Measurements from ENCODE around the gene PHKG2.

The PHKG2 gene

DNA sequence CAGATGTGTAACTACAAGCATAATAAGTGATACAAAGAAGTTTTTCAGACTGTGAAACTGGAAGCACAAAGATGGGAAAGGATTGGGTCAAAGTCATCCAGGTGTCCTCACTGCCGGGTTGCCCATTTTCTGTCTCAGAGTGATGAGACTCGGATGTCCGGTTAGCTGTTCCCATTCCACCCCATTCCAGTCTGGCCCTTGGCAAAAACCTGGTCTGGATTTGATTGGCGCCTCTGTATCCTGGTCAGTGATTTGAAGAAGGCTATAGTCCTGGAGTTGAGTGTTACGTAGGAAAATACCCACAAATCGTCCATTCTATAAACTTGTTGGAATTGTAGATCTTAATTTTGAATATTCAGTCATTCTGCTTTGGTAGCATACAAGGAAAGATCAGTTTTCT lies 19.9 kb upstream of the PHKG2 start:
- no peak overlapping the region for H3K4me3 ChIP-seq (ENCODE audit: low read depth, low read length)
- TF ChIP-seq, protein P1, sequence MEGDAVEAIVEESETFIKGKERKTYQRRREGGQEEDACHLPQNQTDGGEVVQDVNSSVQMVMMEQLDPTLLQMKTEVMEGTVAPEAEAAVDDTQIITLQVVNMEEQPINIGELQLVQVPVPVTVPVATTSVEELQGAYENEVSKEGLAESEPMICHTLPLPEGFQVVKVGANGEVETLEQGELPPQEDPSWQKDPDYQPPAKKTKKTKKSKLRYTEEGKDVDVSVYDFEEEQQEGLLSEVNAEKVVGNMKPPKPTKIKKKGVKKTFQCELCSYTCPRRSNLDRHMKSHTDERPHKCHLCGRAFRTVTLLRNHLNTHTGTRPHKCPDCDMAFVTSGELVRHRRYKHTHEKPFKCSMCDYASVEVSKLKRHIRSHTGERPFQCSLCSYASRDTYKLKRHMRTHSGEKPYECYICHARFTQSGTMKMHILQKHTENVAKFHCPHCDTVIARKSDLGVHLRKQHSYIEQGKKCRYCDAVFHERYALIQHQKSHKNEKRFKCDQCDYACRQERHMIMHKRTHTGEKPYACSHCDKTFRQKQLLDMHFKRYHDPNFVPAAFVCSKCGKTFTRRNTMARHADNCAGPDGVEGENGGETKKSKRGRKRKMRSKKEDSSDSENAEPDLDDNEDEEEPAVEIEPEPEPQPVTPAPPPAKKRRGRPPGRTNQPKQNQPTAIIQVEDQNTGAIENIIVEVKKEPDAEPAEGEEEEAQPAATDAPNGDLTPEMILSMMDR (IDR thresholded peaks at IDR 0.05; ENCODE audit: control insufficient read depth, extremely low read depth, insufficient read depth): no peak
- DNase-seq (ENCODE audit: low read depth): no peak

DNA sequence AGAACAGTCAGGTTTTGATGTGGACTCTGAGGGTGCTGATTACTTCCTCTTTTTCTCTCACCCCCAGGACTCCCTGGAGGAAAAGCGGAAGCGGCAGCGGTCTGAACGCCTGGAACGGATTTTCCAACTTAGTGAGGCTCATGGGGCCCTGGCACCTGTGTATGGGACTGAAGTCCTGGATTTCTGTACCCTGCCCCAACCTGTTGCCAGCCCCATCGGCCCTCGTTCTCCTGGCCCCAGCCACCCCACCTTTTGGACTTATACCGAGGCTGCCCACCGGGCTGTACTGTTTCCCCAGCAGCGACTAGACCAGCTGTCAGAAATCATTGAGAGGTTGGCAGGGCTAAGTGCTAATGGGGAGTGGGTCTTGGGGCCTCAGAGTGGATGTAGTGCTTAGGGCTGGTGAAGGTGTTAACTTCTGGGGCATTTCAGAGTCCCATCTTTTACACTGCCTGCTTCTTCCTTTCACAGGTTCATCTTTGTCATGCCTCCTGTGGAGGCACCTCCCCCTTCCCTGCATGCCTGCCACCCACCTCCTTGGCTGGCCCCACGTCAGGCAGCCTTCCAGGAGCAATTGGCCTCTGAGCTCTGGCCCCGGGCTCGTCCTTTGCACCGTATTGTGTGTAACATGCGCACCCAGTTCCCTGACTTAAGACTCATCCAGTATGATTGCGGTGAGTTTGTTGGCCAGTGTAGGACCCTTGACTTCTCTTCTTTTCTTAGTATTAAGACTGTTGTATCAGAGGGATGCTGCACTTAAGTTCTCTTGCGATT lies 19.1 kb upstream of the PHKG2 start:
- no peak overlapping the region for H3K4me3 ChIP-seq (ENCODE audit: low read depth, low read length)
- TF ChIP-seq, protein P1 (IDR thresholded peaks at IDR 0.05; ENCODE audit: control insufficient read depth, extremely low read depth, insufficient read depth): no peak
- DNase-seq (ENCODE audit: low read depth): no peak

DNA sequence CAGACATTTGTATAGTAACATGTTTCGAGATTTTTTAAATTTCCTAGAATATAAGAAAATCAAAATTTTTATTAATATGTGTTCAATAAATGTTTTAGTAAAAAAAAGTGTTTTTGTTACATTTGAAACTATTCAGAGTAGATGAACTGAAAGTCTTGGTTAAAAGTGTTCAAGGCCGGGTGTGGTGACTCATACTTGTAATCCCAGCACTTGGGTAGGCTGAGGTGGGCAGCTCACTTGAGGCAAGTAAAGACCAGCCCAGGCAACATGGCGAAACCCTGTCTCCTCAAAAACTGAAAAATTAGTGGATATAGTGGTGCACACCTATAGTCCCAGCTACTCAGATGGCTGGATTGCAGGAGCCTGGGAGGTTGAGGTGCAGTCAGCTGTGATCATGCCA lies 16.8 kb upstream of the PHKG2 start:
- no peak overlapping the region for H3K4me3 ChIP-seq (ENCODE audit: low read depth, low read length)
- TF ChIP-seq, protein P1 (IDR thresholded peaks at IDR 0.05; ENCODE audit: control insufficient read depth, extremely low read depth, insufficient read depth): no peak
- DNase-seq (ENCODE audit: low read depth): no peak

DNA sequence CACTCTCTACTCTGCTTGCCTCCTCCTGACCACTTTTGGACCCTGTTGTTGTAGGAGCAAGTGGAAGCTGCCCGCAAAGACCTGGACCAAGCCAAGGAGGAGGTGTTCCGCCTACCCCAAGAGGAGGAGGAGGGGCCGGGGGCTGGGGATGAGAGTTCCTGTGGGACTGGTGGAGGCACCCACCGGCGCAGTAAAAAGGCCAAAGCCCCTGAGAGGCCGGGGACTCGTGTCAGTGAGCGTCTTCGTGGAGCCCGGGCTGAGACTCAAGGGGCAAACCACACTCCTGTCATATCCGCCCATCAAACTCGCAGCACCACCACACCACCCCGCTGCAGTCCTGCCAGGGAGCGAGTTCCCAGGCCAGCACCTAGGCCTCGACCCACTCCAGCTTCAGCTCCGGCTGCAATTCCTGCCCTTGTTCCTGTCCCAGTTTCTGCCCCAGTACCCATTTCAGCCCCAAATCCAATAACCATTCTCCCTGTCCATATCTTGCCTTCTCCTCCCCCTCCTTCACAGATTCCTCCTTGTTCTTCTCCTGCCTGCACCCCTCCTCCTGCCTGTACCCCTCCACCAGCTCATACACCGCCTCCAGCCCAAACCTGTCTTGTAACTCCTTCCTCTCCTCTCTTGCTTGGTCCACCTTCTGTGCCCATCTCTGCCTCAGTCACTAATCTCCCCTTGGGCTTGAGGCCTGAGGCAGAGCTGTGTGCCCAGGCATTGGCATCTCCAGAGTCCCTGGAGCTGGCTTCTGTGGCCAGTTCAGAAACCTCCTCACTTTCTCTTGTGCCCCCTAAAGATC lies 11.0 kb upstream of the PHKG2 start:
- TF ChIP-seq, protein P1 (IDR thresholded peaks at IDR 0.05; ENCODE audit: control insufficient read depth, extremely low read depth, insufficient read depth): no peak
- no peak overlapping the region for H3K4me3 ChIP-seq (ENCODE audit: low read depth, low read length)
- DNase-seq (ENCODE audit: low read depth): no peak

DNA sequence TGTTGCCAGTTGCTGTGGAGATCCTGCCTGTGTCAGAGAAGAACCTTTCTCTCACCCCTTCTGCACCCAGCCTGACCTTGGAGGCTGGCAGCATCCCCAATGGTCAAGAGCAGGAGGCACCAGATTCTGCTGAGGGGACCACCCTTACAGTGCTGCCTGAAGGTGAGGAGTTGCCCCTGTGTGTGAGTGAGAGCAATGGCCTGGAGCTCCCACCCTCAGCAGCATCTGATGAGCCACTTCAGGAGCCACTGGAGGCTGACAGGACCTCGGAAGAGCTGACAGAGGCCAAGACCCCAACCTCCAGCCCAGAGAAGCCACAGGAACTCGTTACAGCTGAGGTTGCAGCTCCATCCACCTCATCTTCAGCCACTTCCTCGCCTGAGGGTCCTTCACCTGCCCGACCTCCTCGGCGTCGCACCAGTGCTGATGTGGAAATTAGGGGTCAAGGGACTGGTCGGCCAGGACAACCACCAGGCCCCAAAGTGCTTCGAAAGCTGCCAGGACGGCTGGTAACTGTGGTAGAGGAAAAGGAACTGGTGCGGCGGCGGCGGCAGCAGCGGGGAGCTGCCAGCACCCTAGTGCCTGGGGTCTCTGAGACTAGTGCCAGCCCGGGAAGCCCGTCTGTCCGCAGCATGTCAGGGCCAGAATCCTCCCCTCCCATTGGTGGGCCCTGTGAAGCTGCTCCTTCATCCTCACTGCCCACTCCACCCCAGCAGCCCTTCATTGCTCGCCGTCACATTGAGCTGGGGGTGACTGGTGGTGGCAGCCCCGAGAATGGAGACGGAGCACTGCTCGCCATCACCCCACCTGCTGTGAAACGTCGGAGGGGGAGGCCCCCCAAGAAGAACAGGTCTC lies 10.2 kb upstream of the PHKG2 start:
- TF ChIP-seq, protein P1 (IDR thresholded peaks at IDR 0.05; ENCODE audit: control insufficient read depth, extremely low read depth, insufficient read depth): no peak
- no peak overlapping the region for H3K4me3 ChIP-seq (ENCODE audit: low read depth, low read length)

DNA sequence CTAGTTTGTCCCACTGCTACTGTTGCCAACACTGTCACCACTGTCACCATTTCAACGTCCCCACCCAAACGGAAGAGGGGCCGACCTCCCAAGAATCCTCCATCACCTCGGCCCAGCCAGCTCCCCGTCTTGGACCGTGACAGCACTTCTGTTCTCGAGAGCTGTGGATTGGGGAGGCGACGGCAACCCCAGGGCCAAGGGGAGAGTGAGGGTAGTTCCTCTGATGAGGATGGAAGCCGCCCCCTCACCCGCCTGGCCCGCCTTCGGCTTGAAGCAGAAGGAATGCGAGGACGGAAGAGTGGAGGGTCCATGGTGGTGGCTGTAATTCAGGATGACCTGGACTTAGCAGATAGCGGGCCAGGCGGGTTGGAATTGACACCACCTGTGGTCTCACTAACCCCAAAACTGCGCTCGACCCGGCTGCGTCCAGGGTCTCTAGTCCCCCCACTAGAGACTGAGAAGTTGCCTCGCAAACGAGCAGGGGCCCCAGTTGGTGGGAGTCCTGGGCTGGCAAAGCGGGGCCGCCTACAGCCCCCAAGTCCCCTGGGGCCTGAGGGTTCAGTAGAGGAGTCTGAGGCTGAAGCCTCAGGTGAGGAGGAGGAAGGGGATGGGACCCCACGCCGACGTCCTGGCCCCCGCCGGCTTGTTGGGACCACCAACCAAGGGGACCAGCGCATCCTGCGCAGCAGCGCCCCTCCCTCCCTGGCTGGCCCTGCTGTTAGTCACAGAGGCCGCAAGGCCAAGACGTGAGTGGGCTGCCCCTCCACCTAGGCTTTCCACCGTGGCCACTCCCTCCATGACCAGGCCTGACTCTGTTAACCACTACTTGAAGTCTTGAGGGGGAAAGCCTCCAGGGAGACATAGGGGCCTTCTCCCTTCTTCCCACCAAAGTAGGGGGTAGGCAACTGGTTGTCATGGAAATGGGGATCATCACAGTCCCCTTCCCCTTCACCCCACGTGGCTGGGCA lies 9.0 kb upstream of the PHKG2 start:
- H3K4me3 ChIP-seq (ENCODE audit: low read depth, low read length): no peak overlapping the region; the same call in 1 of the 2 replicates
- no peak for DNase-seq (ENCODE audit: low read depth)
- TF ChIP-seq, protein P1 (IDR thresholded peaks at IDR 0.05; ENCODE audit: control insufficient read depth, extremely low read depth, insufficient read depth): no peak

More for the DNA sequence above, 10.2 kb upstream of the PHKG2 start:
- DNase-seq (ENCODE audit: low read depth): no peak

All from LNCaP clone FGC (cell line).